Measurements from ENCODE around the gene CHRNA7. TPM values are rescaled to one million over a fixed set of nuclear protein-coding genes. Genes with fewer than 3 reads are reported as not detected.
"Not testable (repeated sequence)": the region's sequence is repeated elsewhere in the genome, so short reads cannot be mapped to it uniquely, and the experiment has no call there.

The CHRNA7 gene
- total and polyA plus RNA-seq, 5 donors, result 1.2 to 2.9 (median 1.8) TPM

DNA sequence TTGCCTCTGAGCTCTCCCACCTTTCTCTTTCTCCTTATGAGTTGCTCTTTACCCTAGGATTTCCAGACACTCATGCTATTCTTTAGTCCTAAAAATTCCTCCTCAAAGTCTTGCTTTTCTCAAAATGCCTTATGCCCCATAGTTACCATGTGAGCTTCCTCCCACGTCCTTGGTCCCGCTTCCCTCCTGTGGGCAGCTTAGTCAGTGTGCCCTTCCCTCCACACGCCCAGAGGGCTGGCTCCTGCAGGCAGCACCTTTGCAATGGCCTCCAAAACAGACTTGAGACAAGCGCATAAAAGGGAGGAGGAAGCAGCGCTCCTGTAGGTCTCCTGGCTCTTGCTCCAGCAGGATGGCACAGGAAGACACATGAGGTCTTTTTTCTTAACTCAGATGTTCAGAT is 168.6 kb downstream of the CHRNA7 start:
- H3K27me3 ChIP-seq (ENCODE audit: control insufficient read depth, insufficient read depth); H3K4me1 ChIP-seq (ENCODE audit: control insufficient read depth, insufficient read depth, low read length); intact Hi-C loops (cut with DNase I); H3K27ac ChIP-seq (ENCODE audit: low read length); DNase-seq; ATAC-seq; H3K4me3 ChIP-seq (ENCODE audit: low read length); H3K9me3 ChIP-seq (ENCODE audit: control insufficient read depth, low read length): not testable (repeated sequence)
- 83% methylated on average over 3 of the region's 5 CpGs for WGBS

DNA sequence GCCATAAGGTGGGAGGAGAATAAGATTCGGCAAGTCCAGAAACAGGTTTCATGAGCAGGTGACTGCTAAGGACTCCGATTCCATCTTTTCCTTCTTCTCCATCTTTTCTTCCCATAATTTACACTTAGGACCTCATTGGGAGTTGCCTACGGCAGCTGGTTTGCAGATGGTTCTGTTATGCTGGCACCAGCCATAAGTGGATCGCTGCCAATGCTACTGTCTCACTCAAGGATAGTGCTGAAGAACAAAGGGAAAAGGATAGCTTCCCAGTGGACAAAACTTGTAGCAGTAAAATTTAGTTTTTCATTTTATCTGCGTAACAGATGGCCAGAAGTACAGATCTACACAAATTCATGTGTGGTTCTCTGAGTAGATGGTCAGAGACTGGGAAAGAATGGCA is 178.8 kb downstream of the CHRNA7 start:
- intact Hi-C loops (cut with DNase I); H3K4me3 ChIP-seq (ENCODE audit: low read length); H3K4me1 ChIP-seq (ENCODE audit: control insufficient read depth, insufficient read depth, low read length); H3K27me3 ChIP-seq (ENCODE audit: control insufficient read depth, insufficient read depth); ATAC-seq; DNase-seq; H3K9me3 ChIP-seq (ENCODE audit: control insufficient read depth, low read length); H3K27ac ChIP-seq (ENCODE audit: low read length): not testable (repeated sequence)
- no CpG with 5 or more reads among the region's 5 CpGs for WGBS

DNA sequence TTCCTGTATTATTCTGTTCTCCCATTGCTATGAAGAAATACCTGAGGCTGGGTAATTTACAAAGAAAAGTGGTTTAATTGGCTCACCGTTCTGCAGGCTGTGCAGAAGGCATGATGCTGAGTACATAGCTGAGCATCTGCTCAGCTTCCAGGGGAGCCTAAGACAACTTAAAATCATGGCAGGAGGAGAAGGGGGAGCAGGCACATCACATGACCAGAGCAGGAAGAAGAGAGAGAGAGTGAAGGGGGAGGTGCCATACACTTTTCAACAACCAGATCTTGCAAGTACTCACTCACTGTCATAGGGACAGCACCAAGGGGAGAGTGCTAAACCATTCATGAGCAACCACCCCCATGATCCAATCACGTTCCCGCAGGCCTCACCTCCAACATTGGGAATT is 188.4 kb downstream of the CHRNA7 start:
- no peak overlapping the region for H3K4me3 ChIP-seq (ENCODE audit: low read length)
- no peak for ATAC-seq

More for the DNA sequence above, 188.4 kb downstream of the CHRNA7 start:
- no peaks in the 10 kb centered on the region for H3K27me3 ChIP-seq (ENCODE audit: control insufficient read depth, insufficient read depth)
- DNase-seq, result no peak
- H3K9me3 ChIP-seq (ENCODE audit: control insufficient read depth, low read length), result no peaks in the 10 kb centered on the region
- WGBS, result 73% methylated on average over 3 of the region's 3 CpGs
- H3K4me1 ChIP-seq (ENCODE audit: control insufficient read depth, insufficient read depth, low read length), result no peaks in the 10 kb centered on the region
- intact Hi-C loops (cut with DNase I), result no loop called here
- H3K27ac ChIP-seq (ENCODE audit: low read length), result no peak overlapping the region

Other genes with a start within 250 kb of the CHRNA7 start
- 1 to 10 TPM; 2.9 to 4.3 (median 3.4) TPM for gene OTUD7A, start 159.8 kb upstream of the CHRNA7 start, total RNA-seq
- 1.7 TPM for gene OTUD7A, start 159.8 kb upstream of the CHRNA7 start, polyA plus RNA-seq

Measured in right cardiac atrium (tissue), 5 donors.